PC-3 (cell line): Measurements from ENCODE around the gene ACP3. TPM values are rescaled to one million over a fixed set of nuclear protein-coding genes. Genes with fewer than 3 reads are reported as not detected.

Experiments used
- ATAC-seq: fragments of 200-7000 bp; cut with Tn5 transposase; 2 replicates; pipeline ENCODE4 v1.9.1; 2020; ENCODE audit warnings: mild to moderate bottlenecking, moderate library complexity
- BruUV-seq: library from RNA; stranded (reverse); fragments of 400-500 nt; replicated peaks from 2 replicates; lab custom pipeline; 2021; lab: Mats Ljungman, UMichigan
- CTCF ChIA-PET: fragments of 300-600 bp; sonication (Branson Sonifier 250); formaldehyde crosslinking; loops from one replicate; lab custom pipeline; 2022; ENCODE audit warnings: antibody characterized with exemption; lab: Charles Lee
- POLR2A ChIA-PET: fragments of 300-600 bp; sonication (Branson Sonifier 250); formaldehyde crosslinking; loops from one replicate; lab custom pipeline; 2022; ENCODE audit warnings: antibody characterized with exemption; ENCODE audit not compliant: unreplicated experiment; lab: Charles Lee
- DNase-seq: peaks from one replicate; pipeline ENCODE4 v3.0.0-alpha.2; 2015
- H2AFZ ChIP-seq: fragments of 300-600 bp; sonication (generic); 2 replicates; pipeline ENCODE4 v1.6.0; 2016; ENCODE audit warnings: antibody characterized with exemption, low read length
- H3F3A ChIP-seq: fragments of 300-600 bp; sonication (generic); one replicate; pipeline ENCODE4 v1.6.0; 2017; ENCODE audit warnings: antibody characterized with exemption, low read length, control low read depth, mild to moderate bottlenecking; ENCODE audit not compliant: unreplicated experiment
- H3K27ac ChIP-seq: fragments of 300-600 bp; sonication (generic); 2 replicates; pipeline ENCODE4 v1.5.1; 2016; ENCODE audit warnings: mild to moderate bottlenecking, low read length
- H3K27me3 ChIP-seq: fragments of 300-600 bp; sonication (generic); 2 replicates; pipeline ENCODE4 v1.6.1; 2016; ENCODE audit warnings: low read length, mixed read lengths
- H3K36me3 ChIP-seq: fragments of 300-600 bp; sonication (generic); 2 replicates; pipeline ENCODE4 v1.6.1; 2016; ENCODE audit warnings: low read depth, mixed run types, low read length, mixed read lengths
- H3K4me1 ChIP-seq: fragments of 300-600 bp; sonication (generic); 2 replicates; pipeline ENCODE4 v1.5.1; 2016; ENCODE audit warnings: low read length; ENCODE audit not compliant: insufficient read depth
- H3K4me2 ChIP-seq: fragments of 300-600 bp; sonication (generic); 2 replicates; pipeline ENCODE4 v1.6.0; 2016; ENCODE audit warnings: low read length
- H3K4me3 ChIP-seq: fragments of 300-600 bp; sonication (generic); 2 replicates; pipeline ENCODE4 v1.5.1; 2016; ENCODE audit warnings: mild to moderate bottlenecking, low read length, mixed read lengths
- H3K79me2 ChIP-seq: fragments of 300-600 bp; sonication (generic); 2 replicates; pipeline ENCODE4 v1.6.1; 2017; ENCODE audit warnings: low read length, mixed read lengths
- H3K9ac ChIP-seq: fragments of 300-600 bp; sonication (generic); 2 replicates; pipeline ENCODE4 v1.6.0; 2016; ENCODE audit warnings: mild to moderate bottlenecking, low read length
- H3K9me2 ChIP-seq: fragments of 300-600 bp; sonication (generic); replicated peaks from 2 replicates; pipeline ENCODE4 v1.6.1; 2016; ENCODE audit warnings: mixed run types, low read length, mixed read lengths
- H3K9me3 ChIP-seq: fragments of 300-600 bp; sonication (generic); 2 replicates; pipeline ENCODE4 v1.6.1; 2016; ENCODE audit warnings: low read length, mixed read lengths
- H4K20me1 ChIP-seq: fragments of 300-600 bp; sonication (generic); 2 replicates; pipeline ENCODE4 v1.6.1; 2016; ENCODE audit warnings: low read length, mixed read lengths
- EZH2 ChIP-seq: fragments of 300-600 bp; sonication (generic); IDR thresholded peaks from one replicate; pipeline ENCODE4 v1.6.1; 2017; ENCODE audit warnings: antibody characterized with exemption, mild to moderate bottlenecking, low read length; ENCODE audit not compliant: unreplicated experiment
- EZH2phosphoT487 ChIP-seq: fragments of 300-600 bp; sonication (generic); IDR thresholded peaks from 2 replicates; pipeline ENCODE4 v1.6.1; 2018; ENCODE audit warnings: mild to moderate bottlenecking, antibody characterized with exemption, low read length, borderline replicate concordance
- intact Hi-C: fragments of 100-400 bp; cut with micrococcal nuclease; formaldehyde crosslinking; loops from 2 replicates; pipeline ENCODE4 v1.9.0; 2023
- total RNA-seq: library from RNA; depleted of rRNA; stranded (reverse); fragments of >200 nt; gene quantifications from 2 replicates; pipeline ENCODE4 v1.2.3, GENCODE V29; 2014
- TF ChIP-seq, protein P1 (sequence below): fragments of 300-600 bp; sonication (generic); conservative IDR thresholded peaks from 2 replicates; pipeline ENCODE4 v1.5.1; 2017; ENCODE audit warnings: antibody characterized with exemption, low read depth, mild to moderate bottlenecking, low read length

ACP3 gene
- total RNA-seq, 1 experiment from 2014 or later: 0.15 TPM

DNA sequence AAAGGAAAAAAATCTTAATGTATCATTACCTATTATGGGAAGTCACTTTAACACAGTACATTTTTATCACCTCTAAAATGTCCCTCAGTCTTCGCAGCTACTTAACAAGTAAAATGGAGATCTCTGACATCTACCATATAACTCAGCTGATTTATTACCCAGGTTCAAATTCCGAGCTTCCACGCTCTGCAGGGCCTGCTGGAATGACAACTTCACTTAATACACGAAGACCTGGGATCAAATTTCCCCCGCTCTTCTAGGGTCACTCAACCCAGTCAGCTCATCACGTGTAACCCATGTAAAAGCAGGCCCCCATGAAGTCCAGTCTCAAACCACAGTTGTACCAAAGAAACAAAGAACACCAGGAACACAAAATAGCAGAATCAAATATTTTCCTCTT lies 44.2 kb upstream of the ACP3 start:
- TF ChIP-seq, protein P1, sequence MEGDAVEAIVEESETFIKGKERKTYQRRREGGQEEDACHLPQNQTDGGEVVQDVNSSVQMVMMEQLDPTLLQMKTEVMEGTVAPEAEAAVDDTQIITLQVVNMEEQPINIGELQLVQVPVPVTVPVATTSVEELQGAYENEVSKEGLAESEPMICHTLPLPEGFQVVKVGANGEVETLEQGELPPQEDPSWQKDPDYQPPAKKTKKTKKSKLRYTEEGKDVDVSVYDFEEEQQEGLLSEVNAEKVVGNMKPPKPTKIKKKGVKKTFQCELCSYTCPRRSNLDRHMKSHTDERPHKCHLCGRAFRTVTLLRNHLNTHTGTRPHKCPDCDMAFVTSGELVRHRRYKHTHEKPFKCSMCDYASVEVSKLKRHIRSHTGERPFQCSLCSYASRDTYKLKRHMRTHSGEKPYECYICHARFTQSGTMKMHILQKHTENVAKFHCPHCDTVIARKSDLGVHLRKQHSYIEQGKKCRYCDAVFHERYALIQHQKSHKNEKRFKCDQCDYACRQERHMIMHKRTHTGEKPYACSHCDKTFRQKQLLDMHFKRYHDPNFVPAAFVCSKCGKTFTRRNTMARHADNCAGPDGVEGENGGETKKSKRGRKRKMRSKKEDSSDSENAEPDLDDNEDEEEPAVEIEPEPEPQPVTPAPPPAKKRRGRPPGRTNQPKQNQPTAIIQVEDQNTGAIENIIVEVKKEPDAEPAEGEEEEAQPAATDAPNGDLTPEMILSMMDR: no peak
- TF ChIP-seq EZH2: no peak
- ATAC-seq (no peak), DNase-seq (no peak)
- BruUV-seq: no TSS peak
- H3K4me2 ChIP-seq: no peak overlapping the region
- H3K9ac ChIP-seq: no peak overlapping the region
- H3K27me3 ChIP-seq: no peaks in the 10 kb centered on the region
- CTCF ChIA-PET: no interaction called here
- no peaks in the 10 kb centered on the region for H3K4me1 ChIP-seq
- no peaks in the 10 kb centered on the region for H3K9me2 ChIP-seq
- no peak overlapping the region for H3K27ac ChIP-seq
- POLR2A ChIA-PET: interaction anchor here (0.6 kb wide), 2 partner anchors 16 to 17 kb away, joined by 3 read pairs; no protein-coding TSS in a partner anchor
- H3K4me3 ChIP-seq: no peak overlapping the region
- no peaks in the 10 kb centered on the region for H3K79me2 ChIP-seq
- H4K20me1 ChIP-seq: no peaks in the 10 kb centered on the region
- H3F3A ChIP-seq: no peaks in the 10 kb centered on the region
- H3K36me3 ChIP-seq: no peaks in the 10 kb centered on the region
- no peak overlapping the region for H2AFZ ChIP-seq
- H3K9me3 ChIP-seq: no peaks in the 10 kb centered on the region
- intact Hi-C loops: no loop called here

DNA sequence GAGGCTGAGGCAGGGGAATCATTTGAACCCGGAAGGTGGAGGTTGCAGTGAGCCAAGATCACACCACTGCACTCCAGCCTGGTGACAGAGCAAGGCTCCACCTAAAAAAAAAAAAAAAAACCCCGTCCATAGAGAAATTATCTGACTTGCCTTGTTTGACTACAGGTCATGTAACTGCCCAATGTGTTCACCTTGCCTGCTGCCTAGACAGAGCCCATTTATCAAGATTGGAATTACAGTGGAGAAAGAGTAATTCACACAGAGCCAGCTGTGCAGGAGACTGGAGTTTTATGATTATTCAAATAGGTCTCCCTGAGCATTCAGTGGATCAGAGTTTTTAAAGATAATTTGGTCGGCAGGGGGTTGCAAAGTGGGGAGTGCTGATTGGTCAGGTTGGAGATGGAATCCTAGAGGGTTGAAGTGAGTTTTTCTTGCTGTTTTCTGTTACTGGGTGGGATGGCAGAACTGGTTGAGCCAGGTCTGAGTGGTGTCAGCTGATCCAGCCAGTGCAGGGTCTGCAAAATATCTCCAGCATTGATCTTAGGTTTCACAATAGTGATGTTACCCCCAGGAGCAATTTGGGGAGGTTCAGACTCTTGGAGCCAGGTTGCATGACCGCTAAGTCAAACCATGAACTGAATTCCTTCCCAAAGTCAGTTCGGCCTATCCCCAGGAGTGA lies 40.8 kb upstream of the ACP3 start:
- TF ChIP-seq, protein P1: no peak
- TF ChIP-seq EZH2 (no peak), EZH2phosphoT487 (no peak)
- H2AFZ ChIP-seq: no peak overlapping the region
- H3K4me3 ChIP-seq: no peak overlapping the region
- intact Hi-C loops: no loop called here
- H3K4me2 ChIP-seq: no peak overlapping the region
- no peaks in the 10 kb centered on the region for H3F3A ChIP-seq
- H3K9ac ChIP-seq: no peak overlapping the region
- CTCF ChIA-PET: no interaction called here
- H3K27me3 ChIP-seq: no peaks in the 10 kb centered on the region
- ATAC-seq (no peak), DNase-seq (no peak)
- no peaks in the 10 kb centered on the region for H3K79me2 ChIP-seq
- no peaks in the 10 kb centered on the region for H4K20me1 ChIP-seq
- no TSS peak for BruUV-seq
- H3K4me1 ChIP-seq: no peaks in the 10 kb centered on the region
- H3K9me3 ChIP-seq: no peaks in the 10 kb centered on the region
- no peaks in the 10 kb centered on the region for H3K36me3 ChIP-seq
- H3K27ac ChIP-seq: no peak overlapping the region
- H3K9me2 ChIP-seq: no peaks in the 10 kb centered on the region
- POLR2A ChIA-PET: no interaction called here

DNA sequence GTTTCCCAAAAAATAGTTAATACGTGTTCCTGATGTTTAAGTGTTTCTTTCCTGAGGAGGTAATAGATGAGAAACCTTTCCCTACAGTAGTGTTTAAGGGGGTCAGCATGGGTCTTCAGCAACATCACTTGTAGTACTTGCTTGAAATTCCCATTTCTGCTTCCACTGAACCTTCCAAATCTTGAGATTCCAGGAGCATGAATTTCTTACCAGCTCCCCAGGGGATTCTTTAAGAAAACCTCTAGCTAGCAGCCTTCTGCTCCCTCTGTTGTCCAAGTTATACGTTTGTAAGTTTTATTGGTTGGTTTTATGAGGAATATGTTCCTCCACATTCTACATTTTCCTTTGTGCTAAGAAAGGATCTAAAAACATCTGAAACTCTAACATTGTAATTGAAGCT lies 38.2 kb upstream of the ACP3 start:
- intact Hi-C loops: no loop called here
- ChIA-PET CTCF (interaction anchor here (0.6 kb wide), 1 partner anchor 21 kb away, joined by 3 read pairs; no protein-coding TSS in a partner anchor), POLR2A (no interaction called here)
- no peaks in the 10 kb centered on the region for H3K9me2 ChIP-seq
- H3K27ac ChIP-seq: no peak overlapping the region
- no peaks in the 10 kb centered on the region for H3K36me3 ChIP-seq
- no peak overlapping the region for H3K9ac ChIP-seq
- H4K20me1 ChIP-seq: no peaks in the 10 kb centered on the region
- no peaks in the 10 kb centered on the region for H3K9me3 ChIP-seq
- H3K4me1 ChIP-seq: no peaks in the 10 kb centered on the region
- H3K4me2 ChIP-seq: no peak overlapping the region
- H3F3A ChIP-seq: no peaks in the 10 kb centered on the region
- DNase-seq (no peak), ATAC-seq (no peak)
- BruUV-seq: no TSS peak
- no peaks in the 10 kb centered on the region for H3K79me2 ChIP-seq
- no peak overlapping the region for H2AFZ ChIP-seq
- no peak overlapping the region for H3K4me3 ChIP-seq
- TF ChIP-seq EZH2phosphoT487: no peak
- TF ChIP-seq, protein P1: no peak
- no peak for TF ChIP-seq EZH2
- H3K27me3 ChIP-seq: no peaks in the 10 kb centered on the region
